Thyroid gland (tissue), 4 donors: ENCODE data around the gene ZNF282.

Experiments used
- POLR2A ChIP-seq, 2 donors: fragments of 450-650 bp; IDR thresholded peaks; one replicate each; pipeline ENCODE4 v1.6.1; 2017; ENCODE audit warnings: antibody characterized with exemption in 2 of 2, mild to moderate bottlenecking in 2 of 2, moderate library complexity in 1 of 2
- TF ChIP-seq, protein P1 (sequence below), 6 experiments: fragments of 200-600 bp in 3 of 6; fragments of 450-650 bp in 3 of 6; sonication (generic) in 3 of 6; IDR thresholded peaks; one replicate each; pipeline ENCODE4 v1.5.1; 2016 to 2019; ENCODE audit warnings: antibody characterized with exemption in 6 of 6, mild to moderate bottlenecking in 2 of 6, inconsistent platforms in 1 of 6, moderate library complexity in 1 of 6

DNA sequence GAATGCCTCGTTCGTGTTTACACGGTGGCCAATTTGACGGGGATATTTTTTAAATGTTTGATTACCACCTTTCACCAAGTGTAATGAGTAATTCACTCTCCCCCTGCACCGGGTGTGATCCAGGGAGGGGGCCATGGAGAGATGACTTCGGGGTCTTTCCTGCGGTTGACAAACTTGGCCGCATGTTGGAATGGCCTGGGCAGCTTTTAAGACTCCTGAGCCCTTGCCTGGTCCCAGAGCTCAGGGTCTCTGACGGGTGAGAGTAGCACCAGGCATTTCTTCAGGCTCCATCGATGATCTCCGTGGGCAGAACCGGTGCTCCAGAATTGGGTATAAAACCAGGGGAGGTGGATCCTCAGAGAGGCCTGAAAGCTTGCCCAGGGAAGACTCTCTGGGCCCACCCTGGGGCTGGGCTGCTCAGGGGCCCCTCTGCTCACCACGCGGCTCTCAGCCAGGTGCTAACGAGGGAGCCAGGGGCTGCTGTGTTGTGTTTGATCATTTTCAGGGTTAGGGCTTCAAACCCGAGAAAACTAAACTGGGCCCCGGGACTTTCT, 882 bp downstream of the ZNF282 start:
- TF ChIP-seq, protein P1, sequence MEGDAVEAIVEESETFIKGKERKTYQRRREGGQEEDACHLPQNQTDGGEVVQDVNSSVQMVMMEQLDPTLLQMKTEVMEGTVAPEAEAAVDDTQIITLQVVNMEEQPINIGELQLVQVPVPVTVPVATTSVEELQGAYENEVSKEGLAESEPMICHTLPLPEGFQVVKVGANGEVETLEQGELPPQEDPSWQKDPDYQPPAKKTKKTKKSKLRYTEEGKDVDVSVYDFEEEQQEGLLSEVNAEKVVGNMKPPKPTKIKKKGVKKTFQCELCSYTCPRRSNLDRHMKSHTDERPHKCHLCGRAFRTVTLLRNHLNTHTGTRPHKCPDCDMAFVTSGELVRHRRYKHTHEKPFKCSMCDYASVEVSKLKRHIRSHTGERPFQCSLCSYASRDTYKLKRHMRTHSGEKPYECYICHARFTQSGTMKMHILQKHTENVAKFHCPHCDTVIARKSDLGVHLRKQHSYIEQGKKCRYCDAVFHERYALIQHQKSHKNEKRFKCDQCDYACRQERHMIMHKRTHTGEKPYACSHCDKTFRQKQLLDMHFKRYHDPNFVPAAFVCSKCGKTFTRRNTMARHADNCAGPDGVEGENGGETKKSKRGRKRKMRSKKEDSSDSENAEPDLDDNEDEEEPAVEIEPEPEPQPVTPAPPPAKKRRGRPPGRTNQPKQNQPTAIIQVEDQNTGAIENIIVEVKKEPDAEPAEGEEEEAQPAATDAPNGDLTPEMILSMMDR (IDR thresholded peaks at IDR 0.05), result no peak
- TF ChIP-seq POLR2A (IDR thresholded peaks at IDR 0.05), result no peak
